Neural crest cell (in vitro differentiated cells): Measurements from ENCODE around the gene GALNT9. TPM values are rescaled to one million over a fixed set of nuclear protein-coding genes. Genes with fewer than 3 reads are reported as not detected.

ENCODE experiments used
- DNase-seq: peaks from one replicate; pipeline ENCODE4 v3.0.0; 2021; ENCODE audit warnings: low read depth, mixed read lengths, low spot score
- H3K27ac Mint-ChIP-seq: one replicate; pipeline ENCODE4 v1.8.0; 2021; ENCODE audit warnings: mild to moderate bottlenecking, mixed read lengths; ENCODE audit not compliant: unreplicated experiment
- H3K27me3 Mint-ChIP-seq: 2 replicates; pipeline ENCODE4 v1.8.0; 2021; ENCODE audit warnings: low read depth, mild to moderate bottlenecking, mixed read lengths
- H3K36me3 Mint-ChIP-seq: 2 replicates; pipeline ENCODE4 v1.8.0; 2021; ENCODE audit warnings: low read depth, mild to moderate bottlenecking, mixed read lengths
- H3K4me1 Mint-ChIP-seq: 2 replicates; pipeline ENCODE4 v1.8.0; 2021; ENCODE audit warnings: mixed read lengths
- H3K4me3 Mint-ChIP-seq: one replicate; pipeline ENCODE4 v1.8.0; 2021; ENCODE audit warnings: mild to moderate bottlenecking, mixed read lengths
- H3K9me3 Mint-ChIP-seq: 2 replicates; pipeline ENCODE4 v1.8.0; 2021; ENCODE audit warnings: mixed read lengths
- total RNA-seq: library from RNA; stranded (reverse); gene quantifications from 2 replicates; pipeline ENCODE4 v1.2.1, GENCODE V29; 2021
- TF ChIP-seq, protein P1 (sequence below): fragments of 200-600 bp; sonication (generic); conservative IDR thresholded peaks from 2 replicates; pipeline ENCODE4 v1.5.0; 2021; ENCODE audit warnings: antibody characterized with exemption, mild to moderate bottlenecking

The GALNT9 gene
- total RNA-seq, 1 donor from 2014 or later = 1.3 TPM

DNA sequence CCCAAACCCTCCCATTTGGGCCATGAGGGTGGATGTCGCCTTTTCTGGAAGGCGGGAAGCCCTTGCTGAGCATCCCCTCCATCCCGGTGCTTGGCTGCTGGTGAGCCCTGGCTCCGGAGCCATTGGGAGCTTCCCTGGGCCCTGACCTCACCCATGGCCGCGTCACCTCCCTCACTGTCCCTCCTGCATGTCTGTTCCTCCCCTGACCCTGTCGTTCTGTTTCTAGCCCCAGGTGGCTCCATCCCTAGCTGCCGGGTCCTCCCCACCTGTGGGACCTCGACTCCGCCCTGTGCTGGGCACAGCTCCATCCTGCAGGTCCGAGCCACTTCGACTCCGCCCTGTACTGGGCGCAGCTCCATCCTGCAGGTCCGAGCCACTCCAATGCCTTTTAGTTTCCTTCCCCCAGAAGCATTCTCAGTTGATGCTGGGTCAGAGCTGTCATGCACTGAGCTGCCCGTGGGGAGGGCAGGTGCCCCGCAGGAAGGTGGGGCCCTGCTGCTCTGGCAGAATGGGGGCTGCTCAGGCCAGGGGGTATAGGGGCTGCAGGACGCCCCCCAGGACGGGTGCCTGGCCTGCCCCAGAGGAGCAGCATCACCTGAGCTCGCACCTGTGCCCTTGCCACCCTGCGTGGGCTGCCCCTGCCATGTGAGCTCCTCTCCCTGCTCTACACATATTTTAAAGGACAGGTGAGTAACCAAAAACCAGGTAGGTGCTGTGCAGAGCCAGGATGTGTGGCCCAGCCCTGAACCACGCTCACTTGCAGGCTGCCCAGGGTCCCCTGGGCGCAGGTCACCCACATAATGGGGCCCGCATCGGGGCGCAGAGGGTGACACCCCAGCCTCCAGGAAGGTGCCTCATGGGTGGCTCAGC is 166.1 kb downstream of the GALNT9 start:
- H3K9me3 Mint-ChIP-seq = peaks cover 7% of the 10 kb centered on the region
- H3K27ac Mint-ChIP-seq = no peak overlapping the region
- H3K27me3 Mint-ChIP-seq = peaks cover 18% of the 10 kb centered on the region
- no peaks in the 10 kb centered on the region for H3K36me3 Mint-ChIP-seq
- H3K4me3 Mint-ChIP-seq = no peak overlapping the region
- TF ChIP-seq, protein P1, sequence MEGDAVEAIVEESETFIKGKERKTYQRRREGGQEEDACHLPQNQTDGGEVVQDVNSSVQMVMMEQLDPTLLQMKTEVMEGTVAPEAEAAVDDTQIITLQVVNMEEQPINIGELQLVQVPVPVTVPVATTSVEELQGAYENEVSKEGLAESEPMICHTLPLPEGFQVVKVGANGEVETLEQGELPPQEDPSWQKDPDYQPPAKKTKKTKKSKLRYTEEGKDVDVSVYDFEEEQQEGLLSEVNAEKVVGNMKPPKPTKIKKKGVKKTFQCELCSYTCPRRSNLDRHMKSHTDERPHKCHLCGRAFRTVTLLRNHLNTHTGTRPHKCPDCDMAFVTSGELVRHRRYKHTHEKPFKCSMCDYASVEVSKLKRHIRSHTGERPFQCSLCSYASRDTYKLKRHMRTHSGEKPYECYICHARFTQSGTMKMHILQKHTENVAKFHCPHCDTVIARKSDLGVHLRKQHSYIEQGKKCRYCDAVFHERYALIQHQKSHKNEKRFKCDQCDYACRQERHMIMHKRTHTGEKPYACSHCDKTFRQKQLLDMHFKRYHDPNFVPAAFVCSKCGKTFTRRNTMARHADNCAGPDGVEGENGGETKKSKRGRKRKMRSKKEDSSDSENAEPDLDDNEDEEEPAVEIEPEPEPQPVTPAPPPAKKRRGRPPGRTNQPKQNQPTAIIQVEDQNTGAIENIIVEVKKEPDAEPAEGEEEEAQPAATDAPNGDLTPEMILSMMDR = no peak
- H3K4me1 Mint-ChIP-seq = no peaks in the 10 kb centered on the region
- DNase-seq = no peak

DNA sequence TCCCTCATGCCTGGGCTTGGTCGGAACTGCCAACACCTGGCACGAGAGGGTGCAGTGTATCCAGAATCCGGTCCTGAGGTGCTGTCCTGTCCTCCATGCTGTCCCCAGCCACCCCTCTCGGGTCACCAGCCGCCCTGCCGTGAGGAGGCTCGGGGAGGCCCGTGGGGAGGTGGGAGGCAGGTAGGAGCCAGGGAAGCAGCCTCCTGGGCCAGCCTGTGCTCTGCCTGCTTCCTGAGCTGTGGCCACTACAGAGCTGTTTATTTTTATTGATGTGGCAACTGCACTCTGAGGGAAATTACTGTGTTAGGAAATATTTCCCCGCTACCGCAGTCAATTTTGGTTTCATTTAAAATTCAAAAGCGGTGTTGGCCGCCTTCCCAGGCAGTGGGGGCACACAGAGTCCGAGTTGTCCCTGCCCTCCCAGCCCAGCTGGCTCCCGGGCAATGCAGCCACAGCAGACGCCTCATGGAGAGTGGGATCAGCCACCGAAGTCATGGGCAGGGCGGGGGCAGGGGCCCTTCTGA is 166.8 kb downstream of the GALNT9 start:
- no peak overlapping the region for H3K4me3 Mint-ChIP-seq
- H3K4me1 Mint-ChIP-seq = no peaks in the 10 kb centered on the region
- no peak for DNase-seq
- peaks cover 7% of the 10 kb centered on the region for H3K9me3 Mint-ChIP-seq
- H3K36me3 Mint-ChIP-seq = no peaks in the 10 kb centered on the region
- H3K27ac Mint-ChIP-seq = no peak overlapping the region
- TF ChIP-seq, protein P1 = no peak
- peaks cover 18% of the 10 kb centered on the region for H3K27me3 Mint-ChIP-seq

GRCh38 chr12:132161796-132162507 is 167.4 kb downstream of the GALNT9 start:
- H3K27ac Mint-ChIP-seq = no peak overlapping the region
- H3K4me3 Mint-ChIP-seq = no peak overlapping the region
- TF ChIP-seq, protein P1 = no peak
- H3K4me1 Mint-ChIP-seq = no peaks in the 10 kb centered on the region
- peaks cover 4% of the 10 kb centered on the region for H3K9me3 Mint-ChIP-seq
- H3K27me3 Mint-ChIP-seq = peaks cover 18% of the 10 kb centered on the region
- H3K36me3 Mint-ChIP-seq = no peaks in the 10 kb centered on the region
- DNase-seq = no peak

GRCh38 chr12:132161036-132161781 is 168.2 kb downstream of the GALNT9 start:
- no peak for DNase-seq
- Mint-ChIP-seq H3K4me1 (no peaks in the 10 kb centered on the region), H3K9me3 (peaks cover 3% of the 10 kb centered on the region), H3K36me3 (no peaks in the 10 kb centered on the region), H3K4me3 (no peak overlapping the region), H3K27ac (no peak overlapping the region), H3K27me3 (peaks cover 18% of the 10 kb centered on the region)
- TF ChIP-seq, protein P1 = no peak

DNA sequence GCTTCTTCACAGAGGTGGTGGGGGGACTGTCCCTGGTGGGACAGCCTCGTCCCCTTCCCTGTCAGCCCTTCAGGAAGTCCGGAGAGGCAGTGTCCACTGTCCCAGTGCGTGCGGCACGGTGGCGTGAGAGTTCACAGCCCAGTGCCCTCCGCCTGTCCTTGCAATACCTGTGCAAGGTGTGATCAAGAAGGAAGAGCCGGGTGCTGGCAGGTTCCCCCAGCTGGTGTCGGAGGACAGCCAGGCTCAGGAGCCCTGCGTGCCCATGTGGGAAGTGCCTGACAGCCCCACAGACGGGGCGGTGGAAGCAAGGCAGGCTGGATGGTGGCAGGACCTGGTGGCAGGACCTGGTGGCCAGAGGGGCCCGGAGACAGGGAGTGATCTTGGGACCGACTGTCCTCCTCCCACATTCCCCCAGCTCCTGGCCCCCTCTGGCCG is 168.8 kb downstream of the GALNT9 start:
- Mint-ChIP-seq H3K9me3 (no peaks in the 10 kb centered on the region), H3K4me3 (no peak overlapping the region), H3K27ac (no peak overlapping the region), H3K27me3 (peaks cover 18% of the 10 kb centered on the region), H3K4me1 (no peaks in the 10 kb centered on the region), H3K36me3 (no peaks in the 10 kb centered on the region)
- TF ChIP-seq, protein P1 = no peak
- no peak for DNase-seq
